Suprapubic skin (tissue), 3 donors: ENCODE results near the gene ANKRD34A.

Source experiments
- EP300 ChIP-seq: sonication (generic); formaldehyde crosslinking; IDR thresholded peaks from one replicate; pipeline ENCODE4 v1.6.1; 2017; ENCODE audit warnings: antibody characterized with exemption
- POLR2A ChIP-seq, 2 donors: fragments of 450-650 bp; IDR thresholded peaks; one replicate each; pipeline ENCODE4 v1.6.1; 2017; ENCODE audit warnings: antibody characterized with exemption in 2 of 2, mild to moderate bottlenecking in 2 of 2, moderate library complexity in 2 of 2
- TF ChIP-seq, protein P1 (sequence below), 2 donors: fragments of 200-600 bp in 1 of 2; fragments of 450-650 bp in 1 of 2; sonication (generic) in 1 of 2; IDR thresholded peaks; one replicate each; pipeline ENCODE4 v1.5.1; 2016 to 2019; ENCODE audit warnings: antibody characterized with exemption in 2 of 2, mild to moderate bottlenecking in 1 of 2, moderate library complexity in 1 of 2

DNA sequence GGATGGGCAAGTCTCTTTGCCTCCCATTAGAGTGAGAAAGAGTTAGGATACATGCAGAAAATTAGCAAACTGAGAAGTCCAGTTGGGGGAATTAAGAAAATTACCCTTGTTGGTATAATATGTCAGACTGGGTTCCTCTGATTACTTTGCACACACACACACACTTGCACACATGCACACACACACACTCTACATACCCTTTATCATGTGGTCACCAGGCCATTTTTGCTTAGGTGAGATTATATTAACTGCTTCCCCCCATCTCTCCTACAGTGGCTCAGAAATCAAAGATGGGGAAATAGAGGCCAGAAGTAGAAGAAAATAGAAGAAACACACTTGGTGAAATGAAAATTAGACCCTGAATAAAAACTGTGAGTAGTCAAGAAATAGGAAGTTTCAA, 5.6 kb downstream of the ANKRD34A start:
- TF ChIP-seq, protein P1, sequence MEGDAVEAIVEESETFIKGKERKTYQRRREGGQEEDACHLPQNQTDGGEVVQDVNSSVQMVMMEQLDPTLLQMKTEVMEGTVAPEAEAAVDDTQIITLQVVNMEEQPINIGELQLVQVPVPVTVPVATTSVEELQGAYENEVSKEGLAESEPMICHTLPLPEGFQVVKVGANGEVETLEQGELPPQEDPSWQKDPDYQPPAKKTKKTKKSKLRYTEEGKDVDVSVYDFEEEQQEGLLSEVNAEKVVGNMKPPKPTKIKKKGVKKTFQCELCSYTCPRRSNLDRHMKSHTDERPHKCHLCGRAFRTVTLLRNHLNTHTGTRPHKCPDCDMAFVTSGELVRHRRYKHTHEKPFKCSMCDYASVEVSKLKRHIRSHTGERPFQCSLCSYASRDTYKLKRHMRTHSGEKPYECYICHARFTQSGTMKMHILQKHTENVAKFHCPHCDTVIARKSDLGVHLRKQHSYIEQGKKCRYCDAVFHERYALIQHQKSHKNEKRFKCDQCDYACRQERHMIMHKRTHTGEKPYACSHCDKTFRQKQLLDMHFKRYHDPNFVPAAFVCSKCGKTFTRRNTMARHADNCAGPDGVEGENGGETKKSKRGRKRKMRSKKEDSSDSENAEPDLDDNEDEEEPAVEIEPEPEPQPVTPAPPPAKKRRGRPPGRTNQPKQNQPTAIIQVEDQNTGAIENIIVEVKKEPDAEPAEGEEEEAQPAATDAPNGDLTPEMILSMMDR (IDR thresholded peaks at IDR 0.05) = no peak
- TF ChIP-seq POLR2A (IDR thresholded peaks at IDR 0.05) (no peak), EP300 (no peak)
